Activated CD4-positive, alpha-beta T cell treated with anti-CD3 and anti-CD28 coated beads for 1 hour (primary cell): ENCODE results near the gene HOXD9.

Experiments
- DNase-seq: peaks from one replicate; pipeline ENCODE4 v3.0.0-alpha.2; 2020

HOXD9 gene

DNA sequence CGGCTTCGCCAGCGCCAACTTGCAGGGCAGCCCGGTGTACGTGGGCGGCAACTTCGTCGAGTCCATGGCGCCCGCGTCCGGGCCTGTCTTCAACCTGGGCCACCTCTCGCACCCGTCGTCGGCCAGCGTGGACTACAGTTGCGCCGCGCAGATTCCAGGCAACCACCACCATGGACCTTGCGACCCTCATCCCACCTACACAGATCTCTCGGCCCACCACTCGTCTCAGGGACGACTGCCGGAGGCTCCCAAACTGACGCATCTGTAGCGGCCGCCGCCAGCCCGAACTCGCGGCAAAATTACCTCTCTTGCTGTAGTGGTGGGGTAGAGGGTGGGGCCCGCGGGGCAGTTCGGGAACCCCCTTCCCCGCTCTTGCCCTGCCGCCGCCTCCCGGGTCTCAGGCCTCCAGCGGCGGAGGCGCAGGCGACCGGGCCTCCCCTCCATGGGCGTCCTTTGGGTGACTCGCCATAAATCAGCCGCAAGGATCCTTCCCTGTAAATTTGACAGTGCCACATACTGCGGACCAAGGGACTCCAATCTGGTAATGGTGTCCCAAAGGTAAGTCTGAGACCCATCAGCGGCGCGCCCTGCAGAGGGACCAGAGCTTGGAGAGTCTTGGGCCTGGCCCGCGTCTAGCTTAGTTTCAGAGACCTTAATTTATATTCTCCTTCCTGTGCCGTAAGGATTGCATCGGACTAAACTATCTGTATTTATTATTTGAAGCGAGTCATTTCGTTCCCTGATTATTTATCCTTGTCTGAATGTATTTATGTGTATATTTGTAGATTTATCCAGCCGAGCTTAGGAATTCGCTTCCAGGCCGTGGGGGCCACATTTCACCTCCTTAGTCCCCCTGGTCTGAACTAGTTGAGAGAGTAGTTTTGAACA lies 49.7 kb downstream of the HOXD9 start:
- no peak for DNase-seq

DNA sequence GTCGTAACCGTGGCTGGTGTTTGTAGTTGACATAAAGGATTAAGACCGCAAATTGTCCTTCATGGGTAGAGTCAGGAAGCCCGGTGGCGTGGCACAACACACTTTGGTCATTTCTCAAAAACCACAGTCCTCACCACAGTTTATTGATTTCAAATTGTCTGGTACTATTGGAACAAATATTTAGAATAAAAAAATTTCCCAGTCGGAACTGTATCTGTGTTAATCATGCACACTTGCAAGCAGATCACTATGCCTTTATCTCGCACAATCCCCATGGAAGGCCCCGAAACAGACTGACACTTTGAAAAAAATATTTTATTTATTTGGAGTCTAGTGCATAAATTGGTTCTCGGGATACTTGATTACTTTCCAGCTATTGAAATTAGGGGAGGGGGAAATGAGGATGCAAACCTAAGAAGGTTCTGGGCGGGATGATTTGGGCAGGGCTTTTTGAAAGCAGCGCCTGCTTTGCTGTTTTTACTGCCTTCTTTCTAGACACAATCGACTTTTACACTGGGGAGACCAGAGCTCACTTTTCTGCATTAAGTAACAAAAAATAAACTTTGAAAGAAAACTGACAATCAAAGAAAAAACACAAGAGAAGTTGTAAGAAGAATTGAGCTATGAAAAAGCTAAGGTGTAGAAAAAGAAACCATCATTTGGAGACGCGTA lies 50.5 kb downstream of the HOXD9 start:
- DNase-seq, result no peak

DNA sequence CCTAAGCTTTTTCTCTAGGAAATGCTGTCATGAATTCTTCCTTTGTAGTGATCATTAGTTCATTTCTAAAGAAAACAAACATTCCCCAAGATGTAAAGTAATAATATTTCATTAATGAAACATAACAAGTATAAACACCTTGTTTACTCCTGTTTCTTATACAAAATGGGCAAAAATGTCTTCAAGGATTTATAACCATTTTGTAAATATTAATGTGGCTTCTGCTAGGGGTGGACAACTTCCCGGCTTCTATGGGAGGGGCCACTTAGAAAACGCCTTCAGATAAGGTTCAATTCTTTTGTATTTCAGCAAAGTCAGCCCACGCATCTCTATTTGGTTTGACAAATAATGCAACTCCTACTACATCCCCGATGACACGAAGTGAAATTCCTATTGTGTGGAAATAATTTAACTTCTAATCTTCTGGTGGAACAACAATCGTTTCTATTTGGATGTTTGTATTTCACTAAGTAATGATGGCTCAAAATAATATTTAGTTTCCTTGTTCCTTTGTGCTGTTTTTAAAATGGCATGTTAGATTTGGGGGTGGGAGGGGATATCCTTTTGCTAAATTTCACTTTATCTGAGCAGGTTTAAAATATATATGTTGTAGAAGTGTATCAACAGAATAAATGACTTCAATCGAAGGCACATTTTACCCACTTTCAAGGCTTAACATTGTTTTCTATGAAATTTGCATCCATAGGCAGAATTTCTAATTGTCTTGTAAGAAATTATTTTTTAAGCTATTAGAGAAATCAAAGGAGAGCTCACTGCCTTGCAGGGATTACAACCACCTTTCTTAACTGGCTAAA lies 51.3 kb downstream of the HOXD9 start:
- no peak for DNase-seq

DNA sequence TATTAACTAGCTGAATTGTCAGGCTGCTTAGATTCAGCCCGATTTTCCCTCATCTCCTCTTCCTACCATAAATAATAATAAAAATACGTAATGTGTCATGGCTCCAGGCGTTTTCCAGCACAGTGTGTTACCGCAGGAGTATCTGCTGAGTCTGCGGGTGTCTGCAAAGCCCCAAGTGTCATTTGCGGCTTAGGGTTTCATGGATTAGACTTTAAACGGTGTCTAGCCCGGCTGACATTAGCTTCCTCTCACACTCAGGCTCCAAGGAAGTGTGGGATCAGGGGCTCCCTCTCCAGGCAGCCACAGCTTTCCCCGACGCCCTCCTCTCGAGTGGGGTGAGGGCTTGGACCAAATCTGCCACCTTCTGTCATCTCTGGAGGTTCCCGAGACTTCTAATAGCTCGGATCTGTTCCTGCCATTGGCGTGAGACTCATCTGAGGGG lies 51.9 kb downstream of the HOXD9 start:
- DNase-seq, result no peak
